GM10248 (cell line): Measurements from ENCODE around the gene WNT6.
A peak's percentile ranks its signal among the peaks of the same experiment; 100 is the strongest.

ENCODE experiments used
- CTCF ChIA-PET: fragments of 300-600 bp; sonication (Branson Sonifier 250); formaldehyde crosslinking; extraction: SDS; loops from one replicate; lab custom pipeline; 2021; ENCODE audit warnings: antibody characterized with exemption; lab: Yijun Ruan, JAX
- POLR2A ChIA-PET: fragments of 350-650 bp; sonication (Branson Sonifier 250); formaldehyde crosslinking; extraction: SDS; loops from one replicate; lab custom pipeline; 2020; ENCODE audit warnings: antibody characterized with exemption; lab: Yijun Ruan, JAX
- DNase-seq: peaks from one replicate; pipeline ENCODE4 v3.0.0; 2012; ENCODE audit errors: extremely low spot score
- CTCF ChIP-seq: IDR thresholded peaks from 2 replicates; pipeline ENCODE4 v1.5.1; 2012; ENCODE audit warnings: mild to moderate bottlenecking, low read depth; ENCODE audit errors: extremely low read depth, missing control alignments, control extremely low read depth

WNT6 gene

GRCh38 chr2:218884519-218884918 is 24.9 kb downstream of the WNT6 start:
- CTCF ChIA-PET, result interaction anchor here (0.8 to 23.0 kb wide), 6 partner anchors 7 to 145 kb away, joined by 3 to 916 read pairs (median 6); no protein-coding TSS in a partner anchor
- POLR2A ChIA-PET, result interaction anchor here (1.5 kb wide), 1 partner anchor 12 kb away, joined by 8 read pairs; no protein-coding TSS in a partner anchor
- no peak for TF ChIP-seq CTCF

DNA sequence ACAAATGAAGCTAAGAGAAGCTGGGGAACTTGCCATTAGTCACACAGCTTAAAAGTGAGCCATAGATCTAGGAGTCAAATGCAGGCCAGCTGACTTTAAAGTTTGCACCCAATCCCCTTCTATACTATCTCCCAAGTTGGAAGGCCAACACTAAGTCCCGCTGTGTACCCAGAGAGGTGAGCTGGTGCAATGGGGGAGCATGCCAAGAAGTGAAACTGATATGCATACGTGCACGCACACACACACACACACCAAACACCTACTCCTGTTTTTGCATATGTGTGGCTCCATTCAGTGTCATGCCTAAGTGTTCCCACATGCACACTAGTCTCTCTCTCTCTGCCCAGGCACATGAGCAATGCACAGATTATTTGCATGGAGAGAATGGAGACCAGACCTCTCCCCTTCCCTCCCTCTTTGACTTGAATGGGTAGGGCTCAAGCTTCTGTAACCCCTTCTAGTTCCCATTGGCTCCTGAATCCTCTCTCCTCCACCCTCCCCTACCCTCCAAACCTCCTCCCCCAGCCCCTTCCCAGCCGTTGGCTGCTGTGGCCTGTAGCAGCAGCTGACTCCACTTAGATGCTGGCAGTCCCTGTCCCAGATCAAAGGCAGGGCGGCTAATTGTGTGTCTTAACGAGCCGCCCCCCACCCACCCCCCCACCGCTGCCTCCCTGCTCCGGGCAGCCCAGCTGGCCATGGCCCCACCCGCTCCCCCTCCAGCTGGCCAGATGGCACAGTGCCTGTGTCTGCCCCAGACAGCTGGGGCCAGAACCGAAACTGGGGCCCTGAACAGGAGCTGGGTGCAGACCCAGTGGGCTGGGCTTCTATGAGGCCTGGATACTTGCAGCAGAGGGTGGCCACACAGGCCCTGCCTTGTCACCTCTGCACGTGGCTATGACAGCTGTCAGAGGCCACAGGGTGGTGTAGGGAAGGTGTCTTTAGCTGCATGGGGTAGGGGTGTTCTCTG is 26.7 kb downstream of the WNT6 start:
- no peak for TF ChIP-seq CTCF
- peak; percentile 69 for DNase-seq
- ChIA-PET POLR2A (interaction anchor here (0.6 kb wide), 1 partner anchor 10 kb away, joined by 8 read pairs; no protein-coding TSS in a partner anchor), CTCF (interaction anchor here (0.6 to 23.0 kb wide), 8 partner anchors 9 to 176 kb away, joined by 3 to 916 read pairs (median 6); partner anchors contain the start of gene TTLL4)

More at GRCh38 chr2:218884519-218884918, 24.9 kb downstream of the WNT6 start:
- no peak for DNase-seq

GRCh38 chr2:218887079-218887478 is 27.5 kb downstream of the WNT6 start:
- no peak for DNase-seq
- ChIA-PET CTCF (interaction anchor here (0.6 to 23.0 kb wide), 10 partner anchors 10 to 177 kb away, joined by 3 to 916 read pairs (median 4); partner anchors contain the start of gene TTLL4), POLR2A (no interaction called here)
- no peak for TF ChIP-seq CTCF

- CTCF ChIA-PET, result interaction anchor here (1.6 to 23.0 kb wide), 3 partner anchors 10 to 18 kb away, joined by 5 to 916 read pairs (median 97); no protein-coding TSS in a partner anchor
- POLR2A ChIA-PET, result no interaction called here
Observed at GRCh38 chr2:218888341-218888740, 28.7 kb downstream of the WNT6 start.

GRCh38 chr2:218889937-218890336 is 30.3 kb downstream of the WNT6 start:
- ChIA-PET POLR2A (no interaction called here), CTCF (interaction anchor here (1.1 to 23.0 kb wide), 5 partner anchors 9 to 90 kb away, joined by 3 to 916 read pairs (median 97); partner anchors contain the start of gene WNT10A)
- DNase-seq, result no peak
- TF ChIP-seq CTCF, result no peak

More at GRCh38 chr2:218888341-218888740, 28.7 kb downstream of the WNT6 start:
- no peak for DNase-seq
- no peak for TF ChIP-seq CTCF

- POLR2A ChIA-PET, result no interaction called here
- TF ChIP-seq CTCF, result no peak
- DNase-seq, result no peak
- CTCF ChIA-PET, result interaction anchor here (1.1 to 23.0 kb wide), 4 partner anchors 8 to 90 kb away, joined by 3 to 916 read pairs (median 461); partner anchors contain the start of gene WNT10A
Observed at GRCh38 chr2:218890369-218890768, 30.8 kb downstream of the WNT6 start.
